GM19238 (cell line): ENCODE measurements around the gene TMEM11.
A peak's percentile ranks its signal among the peaks of the same experiment; 100 is the strongest.

Experiments used
- DNase-seq: peaks from one replicate; pipeline ENCODE4 v3.0.0; 2011; ENCODE audit warnings: low spot score; ENCODE audit not compliant: insufficient read length

TMEM11 gene

GRCh38 chr17:21214015-21214776 lies at the start of gene TMEM11:
TMEM11 (minus strand) TSS chr17:21214161; CDS start chr17:21214152, 9 bp downstream.
- DNase-seq = peak; percentile 98

GRCh38 chr17:21263376-21263775 lies 49.4 kb upstream of the TMEM11 start:
- DNase-seq = no peak

GRCh38 chr17:21262259-21262993 lies 48.5 kb upstream of the TMEM11 start:
- DNase-seq = no peak

- DNase-seq = no peak
Observed at GRCh38 chr17:21258593-21258992, 44.6 kb upstream of the TMEM11 start.

- no peak for DNase-seq
Observed at GRCh38 chr17:21253646-21254441, 39.9 kb upstream of the TMEM11 start.

GRCh38 chr17:21252796-21253645 lies 39.1 kb upstream of the TMEM11 start, which contains the start of gene NATD1:
NATD1 (minus strand) TSS chr17:21253410; CDS start chr17:21253264, 146 bp downstream.
- DNase-seq = peak; percentile 85

- no peak for DNase-seq
Observed at GRCh38 chr17:21252289-21252795, 38.4 kb upstream of the TMEM11 start.

- no peak for DNase-seq
Observed at GRCh38 chr17:21251337-21252010, 37.5 kb upstream of the TMEM11 start.

GRCh38 chr17:21250854-21251253 lies 36.9 kb upstream of the TMEM11 start:
- no peak for DNase-seq

- DNase-seq = no peak
Observed at GRCh38 chr17:21249920-21250703, 36.2 kb upstream of the TMEM11 start.

GRCh38 chr17:21249086-21249795 lies 35.3 kb upstream of the TMEM11 start:
- no peak for DNase-seq

- no peak for DNase-seq
Observed at GRCh38 chr17:21248500-21248899, 34.5 kb upstream of the TMEM11 start.

- DNase-seq = no peak
Observed at GRCh38 chr17:21247552-21248258, 33.7 kb upstream of the TMEM11 start.

- no peak for DNase-seq
Observed at GRCh38 chr17:21246698-21247097, 32.7 kb upstream of the TMEM11 start.

GRCh38 chr17:21245639-21246084 lies 31.7 kb upstream of the TMEM11 start:
- DNase-seq = no peak

GRCh38 chr17:21243516-21244303 lies 29.7 kb upstream of the TMEM11 start:
- no peak for DNase-seq
